Esophagus squamous epithelium (tissue), 4 donors: Measurements from ENCODE around the gene LIPC.

ENCODE experiments used
- CTCF ChIP-seq, 6 experiments: fragments of 450-650 bp in 4 of 6; fragments of 200-600 bp in 2 of 6; sonication (generic) in 2 of 6; IDR thresholded peaks; one replicate each; pipeline ENCODE4 v1.5.1; 2016 to 2019; ENCODE audit warnings: antibody characterized with exemption in 6 of 6, mild to moderate bottlenecking in 4 of 6, moderate library complexity in 4 of 6
- POLR2A ChIP-seq, 4 donors: fragments of 450-650 bp; IDR thresholded peaks; one replicate each; pipeline ENCODE4 v1.6.1; 2017; ENCODE audit warnings: antibody characterized with exemption in 4 of 4, mild to moderate bottlenecking in 4 of 4, moderate library complexity in 3 of 4

- TF ChIP-seq CTCF (IDR thresholded peaks at IDR 0.05) (no peak), POLR2A (IDR thresholded peaks at IDR 0.05) (no peak)
Observed at GRCh38 chr15:58401276-58401675, 30.5 kb upstream of the LIPC start.
